Measurements from ENCODE around the gene ABR. TPM values are rescaled to one million over a fixed set of nuclear protein-coding genes. Genes with fewer than 3 reads are reported as not detected.
"Not testable (repeated sequence)": the region's sequence is repeated elsewhere in the genome, so short reads cannot be mapped to it uniquely, and the experiment has no call there.

ABR gene
- total RNA-seq, 2 experiments from 2014 or later = 144 to 145 TPM

GRCh38 chr17:1083451-1084187 is 96.2 kb downstream of the ABR start:
- peaks cover 18% of the 10 kb centered on the region for H3K36me3 Mint-ChIP-seq (ENCODE audit: low read depth)
- CTCF ChIA-PET = no interaction called here

GRCh38 chr17:1082579-1082978 is 97.2 kb downstream of the ABR start:
- peaks cover 12% of the 10 kb centered on the region for H3K4me1 Mint-ChIP-seq
- no peaks in the 10 kb centered on the region for H3K9me3 Mint-ChIP-seq
- H3K4me3 Mint-ChIP-seq = no peak overlapping the region
- H3K27me3 Mint-ChIP-seq = no peaks in the 10 kb centered on the region
- ChIA-PET CTCF (interaction anchor here (0.6 kb wide), 1 partner anchor 754 kb away, joined by 3 read pairs; no protein-coding TSS in a partner anchor), POLR2A (no interaction called here)
- no peak overlapping the region for H3K27ac Mint-ChIP-seq
- no peak for DNase-seq
- peaks cover 24% of the 10 kb centered on the region for H3K36me3 Mint-ChIP-seq (ENCODE audit: low read depth)

More at GRCh38 chr17:1083451-1084187, 96.2 kb downstream of the ABR start:
- H3K27me3 Mint-ChIP-seq = no peaks in the 10 kb centered on the region
- DNase-seq = no peak
- no peak overlapping the region for H3K4me3 Mint-ChIP-seq
- H3K27ac Mint-ChIP-seq = no peak overlapping the region
- H3K4me1 Mint-ChIP-seq = peaks cover 12% of the 10 kb centered on the region
- no peaks in the 10 kb centered on the region for H3K9me3 Mint-ChIP-seq
- POLR2A ChIA-PET = no interaction called here

GRCh38 chr17:1078831-1079561 is 100.8 kb downstream of the ABR start:
- H3K4me3 Mint-ChIP-seq = no peak overlapping the region
- peaks cover 23% of the 10 kb centered on the region for H3K36me3 Mint-ChIP-seq (ENCODE audit: low read depth)
- H3K27ac Mint-ChIP-seq = no peak overlapping the region
- POLR2A ChIA-PET = no interaction called here
- peaks cover 12% of the 10 kb centered on the region for H3K4me1 Mint-ChIP-seq
- no peaks in the 10 kb centered on the region for H3K27me3 Mint-ChIP-seq
- CTCF ChIA-PET = no interaction called here
- no peak for DNase-seq
- no peaks in the 10 kb centered on the region for H3K9me3 Mint-ChIP-seq

GRCh38 chr17:1077986-1078711 is 101.6 kb downstream of the ABR start:
- Mint-ChIP-seq H3K27ac (no peak overlapping the region), H3K9me3 (no peaks in the 10 kb centered on the region), H3K4me3 (no peak overlapping the region), H3K36me3 (ENCODE audit: low read depth) (peaks cover 20% of the 10 kb centered on the region), H3K4me1 (peaks cover 12% of the 10 kb centered on the region), H3K27me3 (no peaks in the 10 kb centered on the region)
- ChIA-PET POLR2A (no interaction called here), CTCF (no interaction called here)
- no peak for DNase-seq

- POLR2A ChIA-PET = no interaction called here
- Mint-ChIP-seq H3K4me3 (no peak overlapping the region), H3K9me3 (no peaks in the 10 kb centered on the region), H3K4me1 (peaks cover 12% of the 10 kb centered on the region), H3K27ac (no peak overlapping the region), H3K36me3 (ENCODE audit: low read depth) (peaks cover 20% of the 10 kb centered on the region), H3K27me3 (no peaks in the 10 kb centered on the region)
- CTCF ChIA-PET = interaction anchor here (1.8 kb wide), 1 partner anchor 45 kb away, joined by 6 read pairs; no protein-coding TSS in a partner anchor
- DNase-seq = no peak
Observed at GRCh38 chr17:1077581-1077985, 102.2 kb downstream of the ABR start.

- ChIA-PET POLR2A (no interaction called here), CTCF (interaction anchor here (1.8 kb wide), 1 partner anchor 46 kb away, joined by 6 read pairs; no protein-coding TSS in a partner anchor)
- Mint-ChIP-seq H3K4me1 (peaks cover 12% of the 10 kb centered on the region), H3K4me3 (no peak overlapping the region), H3K36me3 (ENCODE audit: low read depth) (peaks cover 19% of the 10 kb centered on the region), H3K27ac (no peak overlapping the region), H3K9me3 (no peaks in the 10 kb centered on the region), H3K27me3 (no peaks in the 10 kb centered on the region)
- no peak for DNase-seq
Observed at GRCh38 chr17:1076982-1077302, 102.8 kb downstream of the ABR start.

- Mint-ChIP-seq H3K4me3 (no peak overlapping the region), H3K27me3 (no peaks in the 10 kb centered on the region), H3K27ac (no peak overlapping the region), H3K9me3 (no peaks in the 10 kb centered on the region), H3K4me1 (peaks cover 11% of the 10 kb centered on the region), H3K36me3 (ENCODE audit: low read depth) (peaks cover 19% of the 10 kb centered on the region)
- DNase-seq = no peak
- ChIA-PET CTCF (interaction anchor here (1.8 kb wide), 1 partner anchor 46 kb away, joined by 6 read pairs; no protein-coding TSS in a partner anchor), POLR2A (no interaction called here)
Observed at GRCh38 chr17:1076299-1076981, 103.3 kb downstream of the ABR start.

GRCh38 chr17:1074886-1075605 is 104.7 kb downstream of the ABR start:
- no peak for DNase-seq
- H3K4me3 Mint-ChIP-seq = no peak overlapping the region
- H3K9me3 Mint-ChIP-seq = no peaks in the 10 kb centered on the region
- peaks cover 23% of the 10 kb centered on the region for H3K36me3 Mint-ChIP-seq (ENCODE audit: low read depth)
- peaks cover under 1% of the 10 kb centered on the region for H3K4me1 Mint-ChIP-seq
- ChIA-PET POLR2A (no interaction called here), CTCF (no interaction called here)
- H3K27ac Mint-ChIP-seq = no peak overlapping the region
- H3K27me3 Mint-ChIP-seq = no peaks in the 10 kb centered on the region

- H3K27me3 Mint-ChIP-seq, H3K9me3 Mint-ChIP-seq, H3K27ac Mint-ChIP-seq, DNase-seq, POLR2A ChIA-PET, H3K4me3 Mint-ChIP-seq, H3K4me1 Mint-ChIP-seq, CTCF ChIA-PET: not testable (repeated sequence)
- H3K36me3 Mint-ChIP-seq (ENCODE audit: low read depth) = peaks cover 24% of the 10 kb centered on the region
Observed at GRCh38 chr17:1073963-1074625, 105.7 kb downstream of the ABR start.

- Mint-ChIP-seq H3K9me3 (no peaks in the 10 kb centered on the region), H3K4me1 (no peaks in the 10 kb centered on the region), H3K27me3 (no peaks in the 10 kb centered on the region), H3K4me3 (no peak overlapping the region), H3K36me3 (ENCODE audit: low read depth) (peaks cover 28% of the 10 kb centered on the region), H3K27ac (no peak overlapping the region)
- ChIA-PET CTCF (no interaction called here), POLR2A (no interaction called here)
- DNase-seq = no peak
Observed at GRCh38 chr17:1073241-1073962, 106.4 kb downstream of the ABR start.

GRCh38 chr17:1072551-1072961 is 107.2 kb downstream of the ABR start:
- peaks cover 1% of the 10 kb centered on the region for H3K9me3 Mint-ChIP-seq
- no peaks in the 10 kb centered on the region for H3K27me3 Mint-ChIP-seq
- H3K4me1 Mint-ChIP-seq = no peaks in the 10 kb centered on the region
- H3K36me3 Mint-ChIP-seq (ENCODE audit: low read depth) = peaks cover 32% of the 10 kb centered on the region
- POLR2A ChIA-PET = no interaction called here
- H3K4me3 Mint-ChIP-seq = no peak overlapping the region
- no peak overlapping the region for H3K27ac Mint-ChIP-seq
- CTCF ChIA-PET = no interaction called here
- no peak for DNase-seq

All from activated CD4-positive, alpha-beta memory T cell treated with anti-CD3 and anti-CD28 coated beads, Interleukin-2, amount 10 ng/mL, durations not matched to agents 7 days and 5 days (primary cell).